Lower leg skin (tissue), 3 donors: ENCODE measurements around the gene GPI.
"Not testable (repeated sequence)": the region's sequence is repeated elsewhere in the genome, so short reads cannot be mapped to it uniquely, and the experiment has no call there.

Source experiments
- POLR2A ChIP-seq, 2 donors: fragments of 450-650 bp; IDR thresholded peaks; one replicate each; pipeline ENCODE4 v1.6.1; 2016 to 2017; ENCODE audit warnings: antibody characterized with exemption in 2 of 2, mild to moderate bottlenecking in 1 of 2, moderate library complexity in 1 of 2
- TF ChIP-seq, protein P1 (sequence below), 3 donors: fragments of 450-650 bp; IDR thresholded peaks; one replicate each; pipeline ENCODE4 v1.5.1; 2016; ENCODE audit warnings: antibody characterized with exemption in 3 of 3, mild to moderate bottlenecking in 3 of 3, moderate library complexity in 2 of 3

DNA sequence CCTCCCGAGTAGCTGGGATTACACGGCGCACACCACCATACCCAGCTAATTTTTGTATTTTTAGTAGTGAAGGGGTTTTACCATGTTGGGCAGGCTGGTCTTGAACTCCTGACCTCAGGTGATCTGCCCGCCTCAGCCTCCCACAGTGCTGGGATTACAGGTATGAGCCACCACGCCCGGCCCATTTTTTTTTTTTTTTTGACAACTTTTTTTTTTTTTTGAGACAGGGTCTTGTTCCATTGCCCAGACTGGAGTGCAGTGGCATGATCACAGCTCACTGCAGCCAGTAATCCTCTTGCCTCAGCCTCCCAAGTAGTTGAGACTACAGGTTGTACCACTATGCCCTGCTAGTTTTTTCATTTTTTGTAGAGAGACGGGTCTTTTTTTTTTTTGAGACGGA, 35.8 kb downstream of the GPI start:
- TF ChIP-seq, protein P1, sequence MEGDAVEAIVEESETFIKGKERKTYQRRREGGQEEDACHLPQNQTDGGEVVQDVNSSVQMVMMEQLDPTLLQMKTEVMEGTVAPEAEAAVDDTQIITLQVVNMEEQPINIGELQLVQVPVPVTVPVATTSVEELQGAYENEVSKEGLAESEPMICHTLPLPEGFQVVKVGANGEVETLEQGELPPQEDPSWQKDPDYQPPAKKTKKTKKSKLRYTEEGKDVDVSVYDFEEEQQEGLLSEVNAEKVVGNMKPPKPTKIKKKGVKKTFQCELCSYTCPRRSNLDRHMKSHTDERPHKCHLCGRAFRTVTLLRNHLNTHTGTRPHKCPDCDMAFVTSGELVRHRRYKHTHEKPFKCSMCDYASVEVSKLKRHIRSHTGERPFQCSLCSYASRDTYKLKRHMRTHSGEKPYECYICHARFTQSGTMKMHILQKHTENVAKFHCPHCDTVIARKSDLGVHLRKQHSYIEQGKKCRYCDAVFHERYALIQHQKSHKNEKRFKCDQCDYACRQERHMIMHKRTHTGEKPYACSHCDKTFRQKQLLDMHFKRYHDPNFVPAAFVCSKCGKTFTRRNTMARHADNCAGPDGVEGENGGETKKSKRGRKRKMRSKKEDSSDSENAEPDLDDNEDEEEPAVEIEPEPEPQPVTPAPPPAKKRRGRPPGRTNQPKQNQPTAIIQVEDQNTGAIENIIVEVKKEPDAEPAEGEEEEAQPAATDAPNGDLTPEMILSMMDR (IDR thresholded peaks at IDR 0.05), result not testable (repeated sequence)
- not testable (repeated sequence) for TF ChIP-seq POLR2A (IDR thresholded peaks at IDR 0.05)
